ENCODE data around the gene MRM2.

DNA sequence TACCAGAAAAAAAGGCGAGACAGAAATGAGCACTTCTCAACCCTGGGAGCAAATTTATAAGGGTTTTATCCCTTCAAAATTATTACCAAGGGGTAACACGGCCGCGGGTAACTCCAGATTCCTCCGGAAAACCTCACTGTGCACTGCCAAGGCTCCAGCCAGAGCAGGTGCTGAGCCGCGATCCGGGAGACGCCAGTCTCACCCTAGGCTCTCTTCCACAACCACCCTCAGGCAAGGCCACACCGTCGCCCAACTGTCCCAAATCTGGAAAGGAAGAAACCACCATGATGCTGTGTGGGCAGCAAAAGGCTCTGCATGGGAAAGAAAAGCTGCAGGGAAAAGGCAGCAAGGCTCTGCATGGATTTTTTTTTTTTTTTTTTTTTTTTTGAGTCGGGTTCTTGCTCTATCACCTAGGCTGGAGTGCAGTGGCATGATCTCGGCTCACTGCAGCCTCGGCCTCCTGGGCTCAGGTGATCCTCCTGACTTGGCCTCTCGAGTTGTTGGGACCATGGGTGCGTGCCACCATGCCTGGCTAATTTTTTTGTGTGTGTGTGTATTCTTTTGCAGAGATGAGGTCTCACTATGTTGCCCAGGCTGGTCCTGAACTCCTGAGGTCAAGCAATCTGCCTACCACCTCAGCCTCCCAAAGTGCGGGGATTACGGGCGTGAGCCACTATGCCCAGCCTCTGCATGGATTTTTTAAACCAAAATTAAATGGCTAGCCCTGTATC, 48.3 kb downstream of the MRM2 start:
- TF ChIP-seq, protein P1, sequence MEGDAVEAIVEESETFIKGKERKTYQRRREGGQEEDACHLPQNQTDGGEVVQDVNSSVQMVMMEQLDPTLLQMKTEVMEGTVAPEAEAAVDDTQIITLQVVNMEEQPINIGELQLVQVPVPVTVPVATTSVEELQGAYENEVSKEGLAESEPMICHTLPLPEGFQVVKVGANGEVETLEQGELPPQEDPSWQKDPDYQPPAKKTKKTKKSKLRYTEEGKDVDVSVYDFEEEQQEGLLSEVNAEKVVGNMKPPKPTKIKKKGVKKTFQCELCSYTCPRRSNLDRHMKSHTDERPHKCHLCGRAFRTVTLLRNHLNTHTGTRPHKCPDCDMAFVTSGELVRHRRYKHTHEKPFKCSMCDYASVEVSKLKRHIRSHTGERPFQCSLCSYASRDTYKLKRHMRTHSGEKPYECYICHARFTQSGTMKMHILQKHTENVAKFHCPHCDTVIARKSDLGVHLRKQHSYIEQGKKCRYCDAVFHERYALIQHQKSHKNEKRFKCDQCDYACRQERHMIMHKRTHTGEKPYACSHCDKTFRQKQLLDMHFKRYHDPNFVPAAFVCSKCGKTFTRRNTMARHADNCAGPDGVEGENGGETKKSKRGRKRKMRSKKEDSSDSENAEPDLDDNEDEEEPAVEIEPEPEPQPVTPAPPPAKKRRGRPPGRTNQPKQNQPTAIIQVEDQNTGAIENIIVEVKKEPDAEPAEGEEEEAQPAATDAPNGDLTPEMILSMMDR (IDR thresholded peaks at IDR 0.05), result no peak
- TF ChIP-seq POLR2A (IDR thresholded peaks at IDR 0.05), result no peak

Data from stomach (tissue), 4 donors.